ENCODE measurements around the gene ARHGAP8.

DNA sequence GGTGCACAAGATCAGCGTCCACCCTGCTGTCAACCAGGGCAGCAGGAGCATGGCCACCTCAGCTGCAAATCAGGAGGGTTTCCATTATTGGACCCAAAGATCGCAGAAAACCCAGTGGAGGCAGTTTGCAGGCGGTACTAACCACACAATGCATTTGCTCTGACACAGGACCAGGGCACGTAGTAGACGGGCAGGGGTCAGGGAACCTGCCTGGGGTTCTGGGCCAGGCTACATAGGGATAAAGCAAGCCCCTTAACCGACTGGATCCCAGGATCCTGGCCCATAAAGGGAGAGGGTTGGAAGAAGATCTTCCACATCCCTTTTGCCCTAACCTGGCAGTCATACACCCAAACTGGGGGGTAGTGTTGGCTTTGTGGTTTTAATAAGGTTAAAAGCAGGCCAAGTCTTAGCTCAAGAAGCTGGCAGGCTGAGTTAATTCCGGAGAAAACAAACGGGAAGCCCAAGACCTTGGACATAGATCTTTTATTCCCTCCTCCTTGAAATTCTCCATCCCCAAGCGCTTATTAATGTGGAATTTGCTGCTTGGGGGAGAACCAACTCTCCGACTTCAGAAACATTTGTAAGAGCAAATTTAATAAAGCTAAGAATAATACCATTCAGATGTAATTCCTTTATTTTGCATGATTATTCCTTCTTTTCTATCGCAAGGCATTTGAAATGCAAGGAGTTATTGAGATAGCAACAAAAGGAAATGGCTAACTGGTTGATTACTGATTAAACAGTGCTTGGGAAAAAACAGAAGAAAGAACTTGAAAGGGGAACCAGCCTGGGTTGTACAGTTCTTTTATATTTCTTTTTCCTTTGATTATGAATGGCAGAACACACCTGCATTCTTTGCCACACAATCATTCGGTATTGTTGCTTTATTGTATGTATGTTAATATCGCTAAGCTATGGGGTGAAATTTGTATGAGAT lies 6.3 kb upstream of the ARHGAP8 start:
- TF ChIP-seq, protein P1, sequence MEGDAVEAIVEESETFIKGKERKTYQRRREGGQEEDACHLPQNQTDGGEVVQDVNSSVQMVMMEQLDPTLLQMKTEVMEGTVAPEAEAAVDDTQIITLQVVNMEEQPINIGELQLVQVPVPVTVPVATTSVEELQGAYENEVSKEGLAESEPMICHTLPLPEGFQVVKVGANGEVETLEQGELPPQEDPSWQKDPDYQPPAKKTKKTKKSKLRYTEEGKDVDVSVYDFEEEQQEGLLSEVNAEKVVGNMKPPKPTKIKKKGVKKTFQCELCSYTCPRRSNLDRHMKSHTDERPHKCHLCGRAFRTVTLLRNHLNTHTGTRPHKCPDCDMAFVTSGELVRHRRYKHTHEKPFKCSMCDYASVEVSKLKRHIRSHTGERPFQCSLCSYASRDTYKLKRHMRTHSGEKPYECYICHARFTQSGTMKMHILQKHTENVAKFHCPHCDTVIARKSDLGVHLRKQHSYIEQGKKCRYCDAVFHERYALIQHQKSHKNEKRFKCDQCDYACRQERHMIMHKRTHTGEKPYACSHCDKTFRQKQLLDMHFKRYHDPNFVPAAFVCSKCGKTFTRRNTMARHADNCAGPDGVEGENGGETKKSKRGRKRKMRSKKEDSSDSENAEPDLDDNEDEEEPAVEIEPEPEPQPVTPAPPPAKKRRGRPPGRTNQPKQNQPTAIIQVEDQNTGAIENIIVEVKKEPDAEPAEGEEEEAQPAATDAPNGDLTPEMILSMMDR (IDR thresholded peaks at IDR 0.05; ENCODE audit: low read depth, low read length): no peak
- no peak for TF ChIP-seq MYC (IDR thresholded peaks at IDR 0.05; ENCODE audit: low read depth, low read length)
